Smooth muscle cell (in vitro differentiated cells): ENCODE data around the gene ETFBKMT. TPM values are rescaled to one million over a fixed set of nuclear protein-coding genes. Genes with fewer than 3 reads are reported as not detected.

Experiments
- DNase-seq: peaks from one replicate; lab custom pipeline; 2025; ENCODE audit not compliant: unreplicated experiment; lab: John Stamatoyannopoulos, UW
- H2AFZ ChIP-seq: fragments of 200-600 bp; sonication (generic); 2 replicates; pipeline ENCODE4 v1.6.0; 2016; ENCODE audit warnings: antibody characterized with exemption, low read depth, mild to moderate bottlenecking
- H3F3A ChIP-seq: fragments of 200-600 bp; sonication (generic); 2 replicates; pipeline ENCODE4 v1.6.0; 2017; ENCODE audit warnings: antibody characterized with exemption, low read depth
- H3K27ac ChIP-seq: fragments of 200-600 bp; sonication (generic); 2 replicates; pipeline ENCODE4 v1.5.1; 2016; ENCODE audit warnings: low read depth, mild to moderate bottlenecking
- H3K27me3 ChIP-seq: fragments of 200-600 bp; sonication (generic); 2 replicates; pipeline ENCODE4 v1.6.1; 2016; ENCODE audit warnings: low read depth, mild to moderate bottlenecking
- H3K36me3 ChIP-seq: fragments of 200-600 bp; sonication (generic); 2 replicates; pipeline ENCODE4 v1.5.1; 2016; ENCODE audit warnings: low read depth
- H3K4me1 ChIP-seq: fragments of 200-600 bp; sonication (generic); 2 replicates; pipeline ENCODE4 v1.5.1; 2016; ENCODE audit warnings: low read depth
- H3K4me2 ChIP-seq: fragments of 200-600 bp; sonication (generic); 2 replicates; pipeline ENCODE4 v1.6.0; 2016; ENCODE audit warnings: mild to moderate bottlenecking
- H3K4me3 ChIP-seq: fragments of 200-600 bp; sonication (generic); 2 replicates; pipeline ENCODE4 v1.5.1; 2016; ENCODE audit warnings: mild to moderate bottlenecking
- H3K79me2 ChIP-seq: fragments of 200-600 bp; sonication (generic); 2 replicates; pipeline ENCODE4 v1.6.0; 2016; ENCODE audit warnings: low read depth, mild to moderate bottlenecking
- H3K9ac ChIP-seq: fragments of 200-600 bp; sonication (generic); 2 replicates; pipeline ENCODE4 v1.6.0; 2016; ENCODE audit warnings: low read depth
- H3K9me3 ChIP-seq: fragments of 200-600 bp; sonication (generic); replicated peaks from 2 replicates; pipeline ENCODE4 v1.5.1; 2016; ENCODE audit warnings: low read depth
- H4K20me1 ChIP-seq: fragments of 200-600 bp; sonication (generic); 2 replicates; pipeline ENCODE4 v1.6.0; 2016; ENCODE audit warnings: low read depth
- WGBS: methylation state at CpG from one replicate; pipeline ENCODE4 v1.1.7; 2016; ENCODE audit warnings: low lambda C conversion rate; 5-methylcytosine and 5-hydroxymethylcytosine counted together
- polyA plus RNA-seq: library from polyadenylated mRNA; unstranded; fragments of >200 nt; fragmentation: Nextera tagmentation; extraction: Ambion mirVana; gene quantifications from 2 replicates; pipeline ENCODE4 v1.2.1, GENCODE V29; 2016
- total RNA-seq: library from RNA; depleted of rRNA; stranded (reverse); fragments of >200 nt; gene quantifications from 2 replicates; pipeline ENCODE4 v1.2.3, GENCODE V29; 2014
- TF ChIP-seq, protein P1 (sequence below): fragments of 200-600 bp; sonication (generic); IDR thresholded peaks from 2 replicates; pipeline ENCODE4 v1.5.1; 2017; ENCODE audit warnings: borderline replicate concordance, mild to moderate bottlenecking, antibody characterized with exemption; ENCODE audit not compliant: insufficient read depth, poor library complexity, severe bottlenecking

ETFBKMT gene
- total and polyA plus RNA-seq, 2 experiments from 2014 or later = 1.7 to 2.2 TPM

- no peaks in the 10 kb centered on the region for H3K4me1 ChIP-seq
- no peak for DNase-seq
- H3K4me3 ChIP-seq = no peak overlapping the region
- TF ChIP-seq, protein P1, sequence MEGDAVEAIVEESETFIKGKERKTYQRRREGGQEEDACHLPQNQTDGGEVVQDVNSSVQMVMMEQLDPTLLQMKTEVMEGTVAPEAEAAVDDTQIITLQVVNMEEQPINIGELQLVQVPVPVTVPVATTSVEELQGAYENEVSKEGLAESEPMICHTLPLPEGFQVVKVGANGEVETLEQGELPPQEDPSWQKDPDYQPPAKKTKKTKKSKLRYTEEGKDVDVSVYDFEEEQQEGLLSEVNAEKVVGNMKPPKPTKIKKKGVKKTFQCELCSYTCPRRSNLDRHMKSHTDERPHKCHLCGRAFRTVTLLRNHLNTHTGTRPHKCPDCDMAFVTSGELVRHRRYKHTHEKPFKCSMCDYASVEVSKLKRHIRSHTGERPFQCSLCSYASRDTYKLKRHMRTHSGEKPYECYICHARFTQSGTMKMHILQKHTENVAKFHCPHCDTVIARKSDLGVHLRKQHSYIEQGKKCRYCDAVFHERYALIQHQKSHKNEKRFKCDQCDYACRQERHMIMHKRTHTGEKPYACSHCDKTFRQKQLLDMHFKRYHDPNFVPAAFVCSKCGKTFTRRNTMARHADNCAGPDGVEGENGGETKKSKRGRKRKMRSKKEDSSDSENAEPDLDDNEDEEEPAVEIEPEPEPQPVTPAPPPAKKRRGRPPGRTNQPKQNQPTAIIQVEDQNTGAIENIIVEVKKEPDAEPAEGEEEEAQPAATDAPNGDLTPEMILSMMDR = no peak
- H3K9me3 ChIP-seq = no peaks in the 10 kb centered on the region
- no peak overlapping the region for H3K4me2 ChIP-seq
- H3K27ac ChIP-seq = no peak overlapping the region
- H3K9ac ChIP-seq = no peak overlapping the region
- H3K27me3 ChIP-seq = no peaks in the 10 kb centered on the region
- 97% methylated on average over 2 of the region's 2 CpGs for WGBS
- no peaks in the 10 kb centered on the region for H3K79me2 ChIP-seq
- H4K20me1 ChIP-seq = no peaks in the 10 kb centered on the region
- H2AFZ ChIP-seq = no peak overlapping the region
- H3F3A ChIP-seq = peaks cover 7% of the 10 kb centered on the region
- H3K36me3 ChIP-seq = no peaks in the 10 kb centered on the region
These were observed 63.1 kb downstream of the ETFBKMT start for GRCh38 chr12:31722580-31722979.

Other genes with a start within 250 kb of the ETFBKMT start
- 12.7 and 21.5 TPM in 2 replicates for gene DENND5B, start 68.6 kb upstream of the ETFBKMT start, total RNA-seq
- 11.5 and 12.3 TPM in 2 replicates for gene DENND5B, start 68.6 kb upstream of the ETFBKMT start, polyA plus RNA-seq
- 11.2 and 12.0 TPM in 2 replicates for gene AMN1, start 69.3 kb downstream of the ETFBKMT start, total RNA-seq
- 7.3 and 11.1 TPM in 2 replicates for gene AMN1, start 69.3 kb downstream of the ETFBKMT start, polyA plus RNA-seq